SH-SY5Y (cell line): ENCODE data around the gene SUZ12.

Experiments
- GATA2 ChIP-seq: IDR thresholded peaks from 2 replicates; pipeline ENCODE4 v1.6.1; 2011; ENCODE audit warnings: mild to moderate bottlenecking, low read depth, low read length
- GATA3 ChIP-seq: IDR thresholded peaks from 2 replicates; pipeline ENCODE4 v1.6.1; 2011; ENCODE audit warnings: low read depth, mild to moderate bottlenecking, low read length, moderate library complexity

DNA sequence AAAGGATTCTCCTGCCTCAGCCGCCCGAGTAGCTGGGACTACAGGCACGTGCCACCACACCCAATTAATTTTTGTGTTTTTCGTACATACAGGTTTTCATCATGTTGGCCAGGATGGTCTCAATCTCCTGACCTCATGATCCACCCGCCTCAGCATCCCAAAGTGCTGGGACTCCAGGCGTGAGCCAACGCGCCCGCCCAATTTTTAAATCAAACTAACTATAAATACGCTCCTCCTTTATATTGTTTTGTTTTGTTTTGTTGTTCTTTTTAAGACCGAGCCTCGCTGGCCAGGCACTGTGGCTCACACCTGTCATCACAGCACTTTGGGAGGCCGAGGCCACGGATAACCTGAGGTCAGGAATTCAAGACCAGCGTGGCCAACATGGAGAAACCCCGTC, 33.4 kb upstream of the SUZ12 start:
- TF ChIP-seq GATA2 = no peak
- no peak for TF ChIP-seq GATA3
